ENCODE measurements around the gene ATP5F1E.

- TF ChIP-seq CTCF (IDR thresholded peaks at IDR 0.05; ENCODE audit: extremely low read depth in 1 of 2, insufficient read depth in 1 of 2, low read depth in 1 of 2, low read length in 2 of 2) (no peak), POLR2A (IDR thresholded peaks at IDR 0.05; ENCODE audit: low read depth, low read length) (no peak), EZH2 (IDR thresholded peaks at IDR 0.05; ENCODE audit: borderline replicate concordance, low read depth, low read length, severe bottlenecking) (no peak), MAX (IDR thresholded peaks at IDR 0.05; ENCODE audit: insufficient read depth, insufficient read length) (no peak)
These were observed 5.3 kb upstream of the ATP5F1E start for GRCh38 chr20:59037386-59037785.

All from endothelial cell of umbilical vein (primary cell).